ENCODE results near the gene CLDND1. TPM values are rescaled to one million over a fixed set of nuclear protein-coding genes. Genes with fewer than 3 reads are reported as not detected.

CLDND1 gene
- total and polyA plus RNA-seq, 2 of the 13 experiments (the other 11 are each of a cell fraction or from before 2014, with no cell fraction given): 50.8 to 121 TPM

- no peak for TF ChIP-seq MZF1 (CRISPR knock-in tag; IDR thresholded peaks at IDR 0.05; ENCODE audit: borderline replicate concordance)
Measured at GRCh38 chr3:98536456-98537017, 13.8 kb upstream of the CLDND1 start (continued).

- BruUV-seq (replicated peaks): no TSS peak
- ATAC-seq: no peak
Measured at GRCh38 chr3:98534734-98535133, 12.0 kb upstream of the CLDND1 start.

More at GRCh38 chr3:98534734-98535133, 12.0 kb upstream of the CLDND1 start:
- in situ Hi-C loops (cut with HindIII; ENCODE audit: extremely low pct_ligation_motif_present, low pct_unique_long_range_greater_than_20kb): no loop called here
- Histone ChIP-seq H3K79me2 (ENCODE audit: insufficient read depth, low read length) (no peaks in the 10 kb centered on the region), H2AFZ (ENCODE audit: low read length) (no peak overlapping the region), H3K9ac (ENCODE audit: insufficient read depth, low read depth, low read length) (no peak overlapping the region), H3K4me2 (ENCODE audit: low read depth, low read length) (no peak overlapping the region), H3K9me3 (ENCODE audit: low read length) (no peaks in the 10 kb centered on the region), H4K20me1 (ENCODE audit: insufficient read depth, low read length) (no peaks in the 10 kb centered on the region), H3K27me3 (ENCODE audit: control insufficient read depth in 1 of 2, insufficient read depth in 2 of 2, low read length in 2 of 2) (0 out of 5 replicates have a peak, but pooled peaks cover 0 to 4% of the 10 kb centered on the region in 2 experiments), H3K4me1 (ENCODE audit: insufficient read depth, low read length) (no peaks in the 10 kb centered on the region), H3K27ac (ENCODE audit: extremely low read length, insufficient read depth, low read length) (no peak overlapping the region), H3K36me3 (replicated peaks in 1 of 2; ENCODE audit: control insufficient read depth in 1 of 2, insufficient read depth in 2 of 2, low read length in 2 of 2) (no peaks in the 10 kb centered on the region), H3K4me3 (replicated peaks in 1 of 3; ENCODE audit: insufficient read depth in 1 of 3, low read depth in 2 of 3, low read length in 3 of 3) (no peak overlapping the region)
- TF ChIP-seq ZNF782 (CRISPR knock-in tag; IDR thresholded peaks at IDR 0.05; ENCODE audit: borderline replicate concordance) (no peak), KMT2B (CRISPR knock-in tag; IDR thresholded peaks at IDR 0.05) (no peak), NAIF1 (CRISPR knock-in tag; IDR thresholded peaks at IDR 0.05; ENCODE audit: borderline replicate concordance) (no peak), TARDBP (CRISPR knock-in tag; IDR thresholded peaks at IDR 0.05) (no peak), ZNF570 (CRISPR knock-in tag; IDR thresholded peaks at IDR 0.05; ENCODE audit: borderline replicate concordance) (no peak), PHB2 (IDR thresholded peaks at IDR 0.05; ENCODE audit: partially characterized antibody) (no peak), ZBTB37 (CRISPR knock-in tag; IDR thresholded peaks at IDR 0.05) (no peak), YEATS4 (CRISPR knock-in tag; IDR thresholded peaks at IDR 0.05; ENCODE audit: borderline replicate concordance) (no peak), THYN1 (CRISPR knock-in tag; IDR thresholded peaks at IDR 0.05; ENCODE audit: borderline replicate concordance, low read depth) (no peak), ZNF432 (CRISPR knock-in tag; IDR thresholded peaks at IDR 0.05; ENCODE audit: borderline replicate concordance) (no peak)
- FAIRE-seq (no peak), DNase-seq (ENCODE audit: low spot score) (no peak)
- intact Hi-C loops (cut with micrococcal nuclease; ENCODE audit: unreplicated experiment): no loop called here
- WGBS (ENCODE audit: low lambda C conversion rate): 5% methylated on average over 1 of the region's 1 CpG
- POLR2A ChIA-PET: no interaction called here
- CTCF ChIA-PET (ENCODE audit: low intra/inter-chr PET ratio, low total read pairs): no interaction called here

All from HepG2 (cell line).